KMS-11 (cell line): Measurements from ENCODE around the gene CDK13.

Experiments used
- H2AFZ ChIP-seq: fragments of 200-600 bp; sonication (generic); 2 replicates; pipeline ENCODE4 v1.6.1; 2016; ENCODE audit warnings: antibody characterized with exemption, mixed run types, low read depth
- H3K27ac ChIP-seq: fragments of 200-600 bp; sonication (generic); 2 replicates; pipeline ENCODE4 v1.6.1; 2016; ENCODE audit warnings: mild to moderate bottlenecking, mixed run types
- H3K27me3 ChIP-seq: fragments of 200-600 bp; sonication (generic); 2 replicates; pipeline ENCODE4 v1.6.1; 2017; ENCODE audit warnings: mild to moderate bottlenecking, low read depth, mixed run types, moderate library complexity; ENCODE audit not compliant: insufficient read depth
- H3K36me3 ChIP-seq: fragments of 200-600 bp; sonication (generic); 2 replicates; pipeline ENCODE4 v1.6.1; 2017; ENCODE audit warnings: mild to moderate bottlenecking, mixed run types; ENCODE audit not compliant: insufficient read depth
- H3K4me1 ChIP-seq: fragments of 200-600 bp; sonication (generic); 2 replicates; pipeline ENCODE4 v1.6.1; 2016; ENCODE audit warnings: mild to moderate bottlenecking, low read depth, mixed run types; ENCODE audit not compliant: poor library complexity, severe bottlenecking
- H3K4me2 ChIP-seq: fragments of 200-600 bp; sonication (generic); 2 replicates; pipeline ENCODE4 v1.7.0; 2016; ENCODE audit warnings: mild to moderate bottlenecking, mixed run types
- H3K4me3 ChIP-seq: fragments of 200-600 bp; sonication (generic); IDR thresholded peaks from 2 replicates; pipeline ENCODE4 v1.6.1; 2017; ENCODE audit warnings: low read depth, low read length, mixed read lengths; ENCODE audit not compliant: insufficient read depth
- H3K79me2 ChIP-seq: fragments of 200-600 bp; sonication (generic); 2 replicates; pipeline ENCODE4 v1.6.1; 2016; ENCODE audit warnings: low read depth, mixed run types; ENCODE audit not compliant: insufficient read depth
- H3K9ac ChIP-seq: fragments of 200-600 bp; sonication (generic); 2 replicates; pipeline ENCODE4 v1.6.1; 2016; ENCODE audit warnings: mild to moderate bottlenecking, mixed run types
- H4K20me1 ChIP-seq: fragments of 200-600 bp; sonication (generic); 2 replicates; pipeline ENCODE4 v1.6.1; 2016; ENCODE audit warnings: mild to moderate bottlenecking, mixed run types; ENCODE audit not compliant: insufficient read depth
- CTCF ChIP-seq: fragments of 200-600 bp; sonication (generic); conservative IDR thresholded peaks from 2 replicates; pipeline ENCODE4 v1.6.1; 2017; ENCODE audit warnings: low read depth, mild to moderate bottlenecking, antibody characterized with exemption, low read length, moderate library complexity, mixed read lengths

CDK13 gene

GRCh38 chr7:39942883-39943282 is 7.2 kb upstream of the CDK13 start:
- H3K36me3 ChIP-seq: no peaks in the 10 kb centered on the region

GRCh38 chr7:39946693-39947092 is 3.4 kb upstream of the CDK13 start:
- no peak overlapping the region for H2AFZ ChIP-seq
- TF ChIP-seq CTCF: no peak

More at GRCh38 chr7:39942883-39943282, 7.2 kb upstream of the CDK13 start:
- H2AFZ ChIP-seq: no peak overlapping the region
- no peaks in the 10 kb centered on the region for H3K79me2 ChIP-seq
- H3K4me3 ChIP-seq: no peak overlapping the region
- no peak for TF ChIP-seq CTCF
- H3K9ac ChIP-seq: no peak overlapping the region
- H4K20me1 ChIP-seq: no peaks in the 10 kb centered on the region
- H3K27ac ChIP-seq: no peak overlapping the region
- peaks cover 8% of the 10 kb centered on the region for H3K4me1 ChIP-seq
- no peak overlapping the region for H3K4me2 ChIP-seq
- H3K27me3 ChIP-seq: no peaks in the 10 kb centered on the region

GRCh38 chr7:39948375-39948955 is 1.6 kb upstream of the CDK13 start:
- no peaks in the 10 kb centered on the region for H3K36me3 ChIP-seq
- peaks cover 18% of the 10 kb centered on the region for H3K4me1 ChIP-seq
- H3K4me2 ChIP-seq: peak overlapping the region; percentile 89
- peak overlapping the region; percentile 71 for H2AFZ ChIP-seq
- peaks cover 18% of the 10 kb centered on the region for H4K20me1 ChIP-seq
- peaks cover 27% of the 10 kb centered on the region for H3K79me2 ChIP-seq
- H3K27ac ChIP-seq: peak overlapping the region; percentile 98
- H3K4me3 ChIP-seq: no peak overlapping the region
- no peaks in the 10 kb centered on the region for H3K27me3 ChIP-seq
- TF ChIP-seq CTCF: no peak
- peak overlapping the region; percentile 91 for H3K9ac ChIP-seq

More at GRCh38 chr7:39946693-39947092, 3.4 kb upstream of the CDK13 start:
- Histone ChIP-seq H3K27me3 (no peaks in the 10 kb centered on the region), H3K36me3 (no peaks in the 10 kb centered on the region), H3K9ac (no peak overlapping the region), H3K4me2 (no peak overlapping the region), H3K27ac (no peak overlapping the region), H3K79me2 (peaks cover 9% of the 10 kb centered on the region), H4K20me1 (0 out of 2 replicates have a peak, but pooled peaks cover under 1% of the 10 kb centered on the region), H3K4me3 (no peak overlapping the region), H3K4me1 (peaks cover 15% of the 10 kb centered on the region)

- H2AFZ ChIP-seq: peak overlapping the region; percentile 71
- H3K79me2 ChIP-seq: peaks cover 35% of the 10 kb centered on the region
- peak overlapping the region; percentile 89 for H3K4me2 ChIP-seq
- H3K27ac ChIP-seq: peak overlapping the region; percentile 98
- no peaks in the 10 kb centered on the region for H3K27me3 ChIP-seq
- peaks cover 25% of the 10 kb centered on the region for H3K4me1 ChIP-seq
- H3K9ac ChIP-seq: peak overlapping the region; percentile 91
- no peak overlapping the region for H3K4me3 ChIP-seq
- H3K36me3 ChIP-seq: no peaks in the 10 kb centered on the region
- peaks cover 20% of the 10 kb centered on the region for H4K20me1 ChIP-seq
- no peak for TF ChIP-seq CTCF
Measured at GRCh38 chr7:39948956-39949928, 814 bp upstream of the CDK13 start.
